GM18498 (cell line): Measurements from ENCODE around the gene CACNG4.

Experiments used
- ATAC-seq: cut with Tn5 transposase; IDR thresholded peaks from one replicate; pipeline ENCODE4 v1.9.1; 2021; ENCODE audit warnings: mild to moderate bottlenecking, moderate library complexity; ENCODE audit not compliant: unreplicated experiment

CACNG4 gene

GRCh38 chr17:66983414-66984021 is 19.0 kb downstream of the CACNG4 start:
- no peak for ATAC-seq

DNA sequence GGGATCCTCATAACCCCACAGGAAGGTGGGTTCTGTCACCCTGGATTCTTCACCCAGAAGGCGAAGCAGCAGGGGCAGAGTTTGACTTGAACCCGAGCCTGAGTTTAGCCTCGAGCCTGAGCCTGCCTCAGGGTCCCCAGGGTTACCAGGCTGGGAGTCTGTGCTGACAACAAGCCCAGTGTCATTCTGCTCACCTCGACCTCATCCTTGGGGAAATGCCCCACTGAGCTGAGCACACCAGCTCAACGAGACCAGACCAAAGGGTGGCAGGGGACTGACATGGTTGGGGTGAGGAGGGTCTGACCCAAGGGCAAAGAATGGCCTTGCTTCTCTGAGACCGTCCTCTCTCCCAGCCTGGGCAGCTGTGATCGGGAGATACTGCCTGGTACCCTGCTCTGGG is 20.2 kb downstream of the CACNG4 start:
- no peak for ATAC-seq

DNA sequence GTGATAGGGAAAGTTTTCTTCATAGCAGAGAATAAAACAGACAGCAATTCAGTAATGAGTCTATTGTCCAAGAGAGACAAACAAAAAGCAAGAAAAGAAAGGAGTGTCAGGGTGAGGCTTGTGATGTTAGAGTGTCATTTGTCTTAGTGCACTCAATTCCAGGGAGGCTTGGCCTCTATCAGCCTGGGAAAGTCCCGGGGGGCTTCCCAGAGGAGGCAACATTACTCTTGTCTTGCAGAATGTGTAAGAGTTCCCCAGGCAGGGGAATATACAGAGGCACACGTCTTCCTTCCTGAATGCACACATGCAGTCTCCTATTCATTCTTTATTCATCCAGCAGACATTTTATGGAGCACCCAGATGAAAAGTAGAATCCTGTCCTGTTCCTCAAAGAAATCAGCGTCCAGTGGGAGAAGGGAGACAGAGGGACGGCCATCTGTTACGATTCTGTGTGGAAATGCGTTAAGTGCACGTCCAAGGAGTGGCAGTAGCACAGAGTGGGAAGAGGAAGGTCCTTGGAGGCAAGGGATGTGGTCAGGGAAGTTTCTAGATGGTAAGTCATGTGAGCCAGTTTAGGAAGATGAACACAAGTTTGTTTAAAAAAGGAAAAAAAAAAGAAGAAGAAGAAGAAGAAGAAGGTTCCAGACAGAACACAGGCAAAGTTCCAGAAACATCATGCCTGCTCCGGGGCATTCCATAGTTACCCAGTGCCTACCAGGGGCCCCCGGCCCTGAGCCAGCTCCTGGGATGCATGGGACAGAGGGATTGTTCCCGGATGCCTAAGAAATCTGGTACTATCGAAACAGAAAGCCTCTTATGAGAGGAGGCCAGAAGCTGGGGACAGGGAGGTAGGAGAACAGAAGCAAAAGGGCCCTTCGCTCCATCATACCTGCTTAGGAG is 21.1 kb downstream of the CACNG4 start:
- ATAC-seq, result no peak

- ATAC-seq, result no peak
Observed at GRCh38 chr17:66986659-66987058, 22.2 kb downstream of the CACNG4 start.

DNA sequence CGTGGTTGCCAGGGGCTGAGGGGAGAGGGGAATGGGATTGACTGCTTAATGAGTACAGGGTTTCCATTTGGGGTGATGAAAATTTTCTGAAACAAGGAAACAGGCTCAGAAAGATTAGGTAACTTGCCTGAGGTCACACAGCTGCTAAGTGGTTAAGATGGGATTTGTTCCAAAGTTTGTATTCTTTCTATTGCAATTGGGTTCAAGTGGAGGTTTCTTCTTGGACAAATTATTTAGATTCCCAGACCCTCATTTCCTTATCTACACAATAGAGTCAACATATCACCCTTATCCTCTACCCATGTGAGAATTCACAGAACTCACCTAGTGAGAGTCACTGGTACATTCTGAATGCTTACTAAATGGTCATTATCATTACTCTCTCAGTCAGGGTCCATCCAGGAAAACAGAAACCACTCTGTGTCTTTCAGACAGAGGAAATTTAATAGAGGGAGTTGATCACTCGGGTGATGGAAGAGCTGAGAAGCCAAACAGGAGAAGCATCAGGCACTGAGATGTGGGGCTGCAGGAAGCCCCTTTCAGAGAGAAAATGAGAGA is 22.6 kb downstream of the CACNG4 start:
- ATAC-seq, result no peak

DNA sequence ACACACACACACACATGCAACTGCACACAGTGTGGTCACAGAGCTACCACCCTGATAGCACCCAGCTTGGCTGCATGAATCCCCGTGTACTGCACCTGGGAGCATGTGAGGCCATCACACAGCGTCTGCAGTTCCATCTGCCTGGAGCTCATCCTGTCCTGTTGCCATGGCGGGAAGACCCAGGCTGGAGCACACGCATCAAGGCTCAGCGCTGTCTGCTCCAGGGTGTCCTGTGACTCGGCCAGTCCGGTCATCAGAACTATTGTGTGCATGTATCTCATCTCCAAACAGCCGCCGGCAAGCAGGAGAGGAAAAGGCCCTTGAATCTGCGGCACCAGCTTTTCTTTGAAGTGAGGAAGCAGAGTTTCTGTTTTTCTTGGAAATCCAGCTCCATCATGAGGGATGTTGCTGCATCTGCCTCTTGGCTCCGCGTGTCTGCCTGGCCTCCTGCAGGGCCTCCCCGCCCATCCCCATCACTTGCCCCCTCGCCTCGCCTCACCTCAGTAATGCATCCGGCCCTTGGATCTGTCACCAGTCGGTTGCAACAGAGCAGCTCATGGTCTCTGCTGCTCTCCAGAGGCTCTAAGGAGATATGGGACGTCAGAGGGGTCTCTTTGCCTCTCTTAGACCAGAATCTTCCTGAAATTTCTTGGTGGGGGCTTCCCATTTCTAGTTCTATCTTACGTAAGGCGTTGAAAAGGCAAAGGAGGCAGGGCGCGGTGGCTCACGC is 23.7 kb downstream of the CACNG4 start:
- ATAC-seq, result no peak

DNA sequence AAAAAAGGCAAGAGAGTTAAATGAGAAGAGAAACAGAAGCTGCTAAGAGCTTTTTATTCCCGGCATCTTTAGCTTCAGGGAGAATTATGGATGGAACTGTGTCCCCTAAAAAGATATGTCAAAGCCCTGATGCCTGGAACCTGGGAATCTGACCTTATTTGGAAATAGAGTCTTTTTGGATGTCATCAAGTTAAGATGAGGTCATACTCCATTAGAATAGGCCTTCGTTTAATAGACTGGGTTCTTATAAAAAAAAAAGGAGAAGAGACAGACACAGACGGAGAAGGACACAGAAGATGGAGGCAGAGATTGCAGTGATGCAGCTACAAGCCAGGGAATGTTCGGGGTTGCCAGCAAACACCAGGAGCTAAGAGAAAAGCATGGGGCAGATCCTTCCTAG is 24.6 kb downstream of the CACNG4 start:
- ATAC-seq, result no peak

DNA sequence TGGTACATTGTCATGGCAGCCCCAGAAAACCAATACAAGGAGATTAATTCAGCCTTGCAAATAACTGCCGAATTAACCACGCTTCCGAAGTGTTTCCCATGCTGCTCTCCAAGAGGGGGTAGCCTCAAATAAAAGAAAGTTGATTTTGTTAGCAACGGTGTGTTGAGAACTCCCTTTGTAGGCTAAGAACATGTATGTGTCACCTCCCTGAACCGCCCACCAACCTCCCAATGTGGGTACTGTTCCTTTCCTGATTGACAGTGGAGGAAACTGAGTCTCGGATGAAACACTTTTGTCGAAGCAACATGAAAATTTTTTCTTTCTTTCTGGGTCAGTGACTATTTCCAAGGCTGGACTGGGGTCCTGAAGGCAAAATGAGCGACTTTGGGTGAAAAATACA is 25.1 kb downstream of the CACNG4 start:
- ATAC-seq, result no peak

GRCh38 chr17:66990047-66990446 is 25.5 kb downstream of the CACNG4 start:
- no peak for ATAC-seq

DNA sequence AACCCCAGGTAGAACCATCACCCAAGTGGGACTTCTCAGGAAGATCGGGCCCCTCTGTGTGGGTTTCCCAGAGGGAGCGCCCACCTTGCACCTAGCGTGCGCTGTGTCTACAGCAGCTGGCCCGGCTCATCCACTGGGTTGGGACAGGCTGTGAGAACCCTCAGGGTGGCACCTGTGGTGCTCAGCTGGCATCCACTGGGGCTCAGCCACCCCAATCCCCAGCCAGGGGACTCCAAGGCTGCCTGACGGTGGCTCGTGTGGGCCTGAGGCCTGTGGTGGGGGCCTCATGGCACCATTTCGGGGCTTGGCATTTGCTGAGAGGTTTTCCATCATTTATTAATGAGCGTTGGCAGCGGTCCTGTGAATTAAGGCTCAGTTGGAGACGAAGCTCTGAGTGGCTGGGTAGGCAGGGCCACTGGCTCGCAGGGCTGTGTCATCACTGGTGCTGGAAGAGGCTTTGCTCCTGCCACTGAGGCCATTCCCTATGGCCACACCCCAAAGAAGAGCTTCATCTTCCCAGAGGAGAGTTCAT is 28.5 kb downstream of the CACNG4 start:
- ATAC-seq, result no peak

GRCh38 chr17:66994361-66994760 is 29.9 kb downstream of the CACNG4 start:
- no peak for ATAC-seq

DNA sequence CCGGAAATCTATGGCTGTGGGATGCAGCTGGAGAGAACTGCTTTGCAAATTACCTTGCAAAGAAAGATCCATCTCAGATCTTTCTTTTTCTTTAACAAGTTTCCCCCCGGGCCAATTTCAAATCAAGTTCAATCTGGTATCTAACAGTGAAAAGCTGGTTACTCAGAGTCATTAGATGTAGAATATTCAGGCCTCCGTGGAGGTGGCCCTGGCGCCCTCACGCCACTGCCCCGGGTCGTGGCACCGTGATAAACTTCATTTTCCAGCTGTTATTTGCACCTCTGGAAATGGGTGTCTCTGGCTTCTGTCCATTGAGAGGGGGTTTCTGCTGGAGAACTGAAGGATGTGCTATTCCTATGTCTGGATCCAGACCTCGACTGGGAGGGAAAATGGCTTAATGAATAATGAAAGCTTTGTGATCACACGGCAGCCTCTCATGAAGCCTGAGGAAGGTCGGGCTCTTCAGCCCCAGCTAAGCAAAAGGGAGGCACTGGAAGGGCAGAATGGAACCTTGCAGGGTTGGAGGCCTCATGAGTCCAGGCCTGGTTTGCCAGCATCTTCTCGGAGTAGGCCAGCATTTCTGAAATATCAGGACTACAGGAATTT is 30.5 kb downstream of the CACNG4 start:
- ATAC-seq, result no peak

GRCh38 chr17:66995944-66996343 is 31.4 kb downstream of the CACNG4 start:
- no peak for ATAC-seq

DNA sequence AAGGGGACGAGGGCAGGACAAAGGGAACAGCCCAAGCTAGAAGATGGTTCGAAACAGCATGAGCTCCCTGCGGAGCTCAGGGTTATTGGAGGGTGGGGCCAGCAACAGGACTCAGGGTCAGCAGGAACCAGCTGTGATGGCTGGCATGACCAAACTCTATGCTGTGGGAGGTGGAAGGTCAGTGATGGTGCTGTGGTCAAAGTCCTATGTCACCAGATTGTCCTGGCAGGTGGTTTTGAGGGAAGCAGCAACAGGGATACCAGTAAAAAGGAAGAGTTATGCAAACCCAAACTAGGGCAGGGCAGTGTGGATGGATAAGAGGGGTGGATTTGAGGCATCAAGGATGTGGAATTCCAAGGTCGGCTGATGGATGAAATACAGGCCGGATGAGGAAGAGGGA is 32.4 kb downstream of the CACNG4 start:
- no peak for ATAC-seq

- ATAC-seq, result no peak
Observed at GRCh38 chr17:67003231-67003630, 38.7 kb downstream of the CACNG4 start.

DNA sequence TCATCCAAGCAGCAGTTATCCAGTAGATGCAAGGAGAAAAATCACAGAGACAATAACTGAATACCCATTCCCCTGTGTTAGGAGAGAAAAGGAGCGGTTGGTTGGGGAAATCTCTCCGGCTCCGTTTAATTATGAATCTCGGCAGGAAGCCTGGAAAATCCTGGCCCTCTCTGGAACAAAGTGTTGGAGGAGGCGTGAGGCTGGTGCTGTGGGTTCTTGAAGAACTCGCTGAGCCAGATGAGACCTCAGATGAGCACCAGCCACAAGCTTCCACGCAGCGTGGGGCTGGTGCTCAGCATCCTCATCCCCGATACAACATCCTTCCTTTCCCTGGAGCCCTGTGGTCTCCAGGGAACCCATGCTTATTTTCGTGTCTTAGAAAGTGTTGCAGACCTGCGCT is 39.7 kb downstream of the CACNG4 start:
- no peak for ATAC-seq

GRCh38 chr17:67007266-67007665 is 42.8 kb downstream of the CACNG4 start:
- no peak for ATAC-seq

DNA sequence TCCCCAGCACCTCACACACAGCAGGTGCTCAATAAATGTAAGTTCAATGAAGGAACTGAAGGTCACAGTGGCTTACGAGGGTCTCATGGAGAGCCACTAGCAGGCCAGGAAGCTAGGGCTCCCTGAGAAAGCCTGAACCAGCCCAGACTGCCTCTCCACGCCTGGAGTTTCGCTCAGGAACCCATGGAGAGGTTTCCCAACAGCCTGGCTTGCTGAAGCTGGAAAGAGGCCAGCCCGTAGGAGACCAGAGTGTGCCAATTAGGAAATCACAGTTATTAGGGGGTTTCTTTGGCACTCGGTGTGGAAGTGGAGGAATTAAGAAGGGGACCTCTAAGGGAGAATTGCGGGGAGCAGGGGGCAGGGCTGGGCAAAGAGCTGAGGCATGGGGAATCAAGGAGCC is 43.6 kb downstream of the CACNG4 start:
- ATAC-seq, result no peak

DNA sequence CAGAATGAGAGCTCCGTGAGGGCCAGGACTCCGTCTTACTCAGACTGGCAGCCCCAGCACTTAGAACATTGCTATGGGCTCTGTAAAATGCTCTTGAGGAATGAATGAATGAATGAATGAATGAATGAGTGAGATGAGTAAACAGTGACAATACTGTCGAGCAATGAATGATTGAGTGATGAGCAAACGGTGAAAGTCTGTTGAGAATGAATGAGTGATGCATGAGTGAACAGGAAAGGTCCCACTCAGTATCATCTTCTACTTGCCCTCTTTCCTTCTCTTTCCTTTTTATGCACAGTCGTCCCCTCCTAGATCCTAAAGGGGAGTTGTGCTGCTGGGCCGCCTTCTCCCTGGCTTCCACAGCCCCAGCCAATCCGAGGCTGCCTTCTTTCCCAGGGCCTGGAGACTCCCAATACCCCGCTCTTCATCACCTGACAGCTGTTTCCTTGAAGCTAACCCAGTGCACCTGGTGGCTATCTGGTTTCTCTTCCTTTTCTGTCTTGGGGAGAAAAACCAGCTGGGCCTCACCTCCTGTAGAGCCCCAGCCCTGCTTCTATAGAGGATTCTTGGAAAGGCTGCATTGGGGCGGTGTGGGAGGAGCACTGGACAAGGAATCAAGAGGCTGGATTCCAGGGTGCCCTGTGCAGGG is 47.1 kb downstream of the CACNG4 start:
- ATAC-seq, result no peak

DNA sequence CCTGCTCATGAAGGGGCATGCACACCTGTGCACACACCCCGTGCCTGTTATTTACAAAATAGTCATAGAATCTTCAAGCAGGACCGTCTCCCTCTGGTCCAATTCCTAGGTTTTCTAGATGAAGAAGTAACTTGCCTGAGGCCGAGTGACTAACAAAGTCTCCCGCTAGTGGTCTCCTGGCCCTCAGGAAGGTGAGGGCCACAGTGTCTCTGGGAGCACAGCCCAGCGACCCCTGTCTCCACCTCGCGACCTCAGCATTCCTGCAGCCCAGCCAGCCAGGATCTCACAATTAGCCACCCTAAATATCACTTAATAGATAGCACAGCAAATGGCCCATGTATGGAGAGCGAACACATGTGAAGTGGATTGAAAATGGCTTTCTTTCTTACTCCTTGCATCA is 49.4 kb downstream of the CACNG4 start:
- no peak for ATAC-seq
